K562 (cell line): ENCODE results near the gene HMBS. TPM values are rescaled to one million over a fixed set of nuclear protein-coding genes. Genes with fewer than 3 reads are reported as not detected.

Experiments
- C11orf30 ChIP-seq: fragments of 450-650 bp; IDR thresholded peaks from 2 replicates; pipeline ENCODE4 v1.6.1; 2016; ENCODE audit warnings: low read depth, mild to moderate bottlenecking
- COPS2 ChIP-seq: fragments of 450-650 bp; conservative IDR thresholded peaks from 2 replicates; pipeline ENCODE4 v1.6.1; 2016; ENCODE audit warnings: mild to moderate bottlenecking, moderate library complexity
- MBD2 ChIP-seq: sonication (generic); IDR thresholded peaks from 2 replicates; pipeline ENCODE4 v1.6.1; 2016; ENCODE audit warnings: low read depth, borderline replicate concordance
- NCOA2 ChIP-seq, 2 experiments: fragments of 450-650 bp; IDR thresholded peaks; 2 replicates each; pipeline ENCODE4 v1.6.1; 2018; ENCODE audit warnings: mild to moderate bottlenecking in 2 of 2, moderate library complexity in 1 of 2; ENCODE audit not compliant: partially characterized antibody in 2 of 2
- NEUROD1 ChIP-seq: fragments of 150-350 bp; IDR thresholded peaks from 2 replicates; pipeline ENCODE4 v1.6.1; 2014; ENCODE audit warnings: borderline replicate concordance, low read length, low read depth; ENCODE audit not compliant: partially characterized antibody
- PCBP1 ChIP-seq: fragments of 200-400 bp; formaldehyde crosslinking; IDR thresholded peaks from 2 replicates; pipeline ENCODE4 v1.6.1; 2018; ENCODE audit warnings: mild to moderate bottlenecking, low read depth, low read length; ENCODE audit not compliant: poor library complexity, severe bottlenecking
- POLR2AphosphoS2 ChIP-seq: IDR thresholded peaks from 2 replicates; pipeline ENCODE4 v1.6.1; 2012; ENCODE audit warnings: low read length, improper control_type of control experiment
- RBM14 ChIP-seq: fragments of 200-400 bp; formaldehyde crosslinking; IDR thresholded peaks from 2 replicates; pipeline ENCODE4 v1.6.1; 2018; ENCODE audit warnings: low read depth, mild to moderate bottlenecking, low read length, moderate library complexity, borderline replicate concordance; ENCODE audit not compliant: insufficient read depth
- SP2 ChIP-seq: IDR thresholded peaks from 2 replicates; pipeline ENCODE4 v1.6.1; 2011; ENCODE audit warnings: mild to moderate bottlenecking, low read depth, low read length, moderate library complexity; ENCODE audit not compliant: poor library complexity, severe bottlenecking; ENCODE audit errors: extremely low read depth
- ZNF3 ChIP-seq: fragments of 250-450 bp; sonication (Bioruptor Pico); IDR thresholded peaks from 2 replicates; pipeline ENCODE4 v1.5.0; 2021; ENCODE audit warnings: mild to moderate bottlenecking, moderate library complexity
- ZNF57 ChIP-seq: fragments of 450-650 bp; formaldehyde crosslinking; IDR thresholded peaks from 2 replicates; pipeline ENCODE4 v1.4.0; 2020; ENCODE audit warnings: mild to moderate bottlenecking, moderate library complexity
- ZNF785 ChIP-seq: fragments of 250-450 bp; sonication (Bioruptor Pico); IDR thresholded peaks from 2 replicates; pipeline ENCODE4 v1.4.0; 2020; ENCODE audit warnings: mild to moderate bottlenecking
- polyA plus RNA-seq, 8 experiments: library from polyadenylated mRNA; depleted of rRNA in 4 of 8; stranded (reverse) in 5 of 8; unstranded in 3 of 8; fragments of >200 nt; fragmentation: Nextera tagmentation in 2 of 8; fragmentation: Illumina TruSeq in 1 of 8; extraction: Ambion mirVana in 2 of 8; extraction: Trizol in 1 of 8; gene quantifications; 2 replicates each; pipeline versions ENCODE4 v1.2.1 to v1.2.3, GENCODE V29; 2011 to 2014; ENCODE audit warnings: inconsistent platforms in 1 of 8, missing spikeins in 1 of 8
- total RNA-seq, 7 experiments: library from RNA; depleted of rRNA in 6 of 7; stranded (reverse); fragments of >200 nt in 6 of 7; fragmentation: Illumina TruSeq in 2 of 7; extraction: Trizol in 2 of 7; gene quantifications; 2 replicates each; pipeline versions ENCODE4 v1.2.1 to v1.2.3, GENCODE V29; 2011 to 2021; ENCODE audit warnings: low replicate concordance in 1 of 7
- TF ChIP-seq, protein P1 (sequence below), 2 experiments: fragments of 450-650 bp; IDR thresholded peaks; 2 replicates each; pipeline ENCODE4 v1.6.1; 2016
- TF ChIP-seq, protein P2 (sequence below): fragments of 450-650 bp; formaldehyde crosslinking; IDR thresholded peaks from 2 replicates; pipeline ENCODE4 v1.4.0; 2020; ENCODE audit warnings: mild to moderate bottlenecking
- TF ChIP-seq, protein P3 (sequence below): fragments of 450-650 bp; IDR thresholded peaks from 2 replicates; pipeline ENCODE4 v1.7.1; 2018; ENCODE audit warnings: mild to moderate bottlenecking, low read depth; ENCODE audit not compliant: partially characterized antibody
- TF ChIP-seq, protein P4 (sequence below): fragments of 250-450 bp; sonication (Bioruptor Pico); IDR thresholded peaks from 2 replicates; pipeline ENCODE4 v1.5.0; 2021; ENCODE audit warnings: mild to moderate bottlenecking, borderline replicate concordance
- TF ChIP-seq, protein P5 (sequence below): fragments of 450-650 bp; IDR thresholded peaks from one replicate; pipeline ENCODE4 v1.6.1; 2018; ENCODE audit warnings: mild to moderate bottlenecking, moderate library complexity; ENCODE audit not compliant: partially characterized antibody

The HMBS gene
- total and polyA plus RNA-seq, 9 of the 15 experiments (the other 6 are each of a cell fraction or from before 2014, with no cell fraction given), result 56.9 to 385 (median 286) TPM

DNA sequence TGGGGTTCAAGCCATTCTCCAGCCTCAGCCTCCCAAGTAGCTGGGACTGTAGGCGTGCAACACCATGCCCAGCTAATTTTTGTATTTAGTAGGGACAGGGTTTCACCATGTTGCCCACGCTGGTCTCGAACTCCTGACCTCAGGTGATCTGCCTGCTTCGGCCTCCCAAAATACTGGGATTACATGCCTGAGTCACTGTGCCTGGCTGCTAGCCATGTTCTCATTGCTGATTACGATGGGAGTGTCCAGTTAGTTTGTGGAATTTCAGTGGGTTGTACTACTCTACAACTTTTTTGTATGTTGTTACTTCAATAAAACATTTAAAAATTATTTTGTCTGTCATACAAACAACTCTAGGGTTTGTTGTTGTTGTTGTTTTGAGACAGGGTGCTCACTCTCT lies 21.9 kb upstream of the HMBS start (continued):
- TF ChIP-seq, protein P1, sequence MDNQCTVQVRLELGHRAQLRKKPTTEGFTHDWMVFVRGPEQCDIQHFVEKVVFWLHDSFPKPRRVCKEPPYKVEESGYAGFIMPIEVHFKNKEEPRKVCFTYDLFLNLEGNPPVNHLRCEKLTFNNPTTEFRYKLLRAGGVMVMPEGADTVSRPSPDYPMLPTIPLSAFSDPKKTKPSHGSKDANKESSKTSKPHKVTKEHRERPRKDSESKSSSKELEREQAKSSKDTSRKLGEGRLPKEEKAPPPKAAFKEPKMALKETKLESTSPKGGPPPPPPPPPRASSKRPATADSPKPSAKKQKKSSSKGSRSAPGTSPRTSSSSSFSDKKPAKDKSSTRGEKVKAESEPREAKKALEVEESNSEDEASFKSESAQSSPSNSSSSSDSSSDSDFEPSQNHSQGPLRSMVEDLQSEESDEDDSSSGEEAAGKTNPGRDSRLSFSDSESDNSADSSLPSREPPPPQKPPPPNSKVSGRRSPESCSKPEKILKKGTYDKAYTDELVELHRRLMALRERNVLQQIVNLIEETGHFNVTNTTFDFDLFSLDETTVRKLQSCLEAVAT (IDR thresholded peaks at IDR 0.05), result no peak
- TF ChIP-seq COPS2, result no peak
- TF ChIP-seq SP2, result no peak
- TF ChIP-seq, protein P2, sequence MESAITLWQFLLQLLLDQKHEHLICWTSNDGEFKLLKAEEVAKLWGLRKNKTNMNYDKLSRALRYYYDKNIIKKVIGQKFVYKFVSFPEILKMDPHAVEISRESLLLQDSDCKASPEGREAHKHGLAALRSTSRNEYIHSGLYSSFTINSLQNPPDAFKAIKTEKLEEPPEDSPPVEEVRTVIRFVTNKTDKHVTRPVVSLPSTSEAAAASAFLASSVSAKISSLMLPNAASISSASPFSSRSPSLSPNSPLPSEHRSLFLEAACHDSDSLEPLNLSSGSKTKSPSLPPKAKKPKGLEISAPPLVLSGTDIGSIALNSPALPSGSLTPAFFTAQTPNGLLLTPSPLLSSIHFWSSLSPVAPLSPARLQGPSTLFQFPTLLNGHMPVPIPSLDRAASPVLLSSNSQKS (CRISPR knock-in tag), result no peak
- no peak for TF ChIP-seq MBD2
- no peak for TF ChIP-seq ZNF785 (CRISPR knock-in tag)
- TF ChIP-seq RBM14, result no peak
- TF ChIP-seq ZNF3, result no peak
- no peak for TF ChIP-seq NEUROD1
- no peak for TF ChIP-seq NCOA2 (IDR thresholded peaks at IDR 0.05; ENCODE audit: partially characterized antibody in 2 of 2)
- TF ChIP-seq, protein P3, sequence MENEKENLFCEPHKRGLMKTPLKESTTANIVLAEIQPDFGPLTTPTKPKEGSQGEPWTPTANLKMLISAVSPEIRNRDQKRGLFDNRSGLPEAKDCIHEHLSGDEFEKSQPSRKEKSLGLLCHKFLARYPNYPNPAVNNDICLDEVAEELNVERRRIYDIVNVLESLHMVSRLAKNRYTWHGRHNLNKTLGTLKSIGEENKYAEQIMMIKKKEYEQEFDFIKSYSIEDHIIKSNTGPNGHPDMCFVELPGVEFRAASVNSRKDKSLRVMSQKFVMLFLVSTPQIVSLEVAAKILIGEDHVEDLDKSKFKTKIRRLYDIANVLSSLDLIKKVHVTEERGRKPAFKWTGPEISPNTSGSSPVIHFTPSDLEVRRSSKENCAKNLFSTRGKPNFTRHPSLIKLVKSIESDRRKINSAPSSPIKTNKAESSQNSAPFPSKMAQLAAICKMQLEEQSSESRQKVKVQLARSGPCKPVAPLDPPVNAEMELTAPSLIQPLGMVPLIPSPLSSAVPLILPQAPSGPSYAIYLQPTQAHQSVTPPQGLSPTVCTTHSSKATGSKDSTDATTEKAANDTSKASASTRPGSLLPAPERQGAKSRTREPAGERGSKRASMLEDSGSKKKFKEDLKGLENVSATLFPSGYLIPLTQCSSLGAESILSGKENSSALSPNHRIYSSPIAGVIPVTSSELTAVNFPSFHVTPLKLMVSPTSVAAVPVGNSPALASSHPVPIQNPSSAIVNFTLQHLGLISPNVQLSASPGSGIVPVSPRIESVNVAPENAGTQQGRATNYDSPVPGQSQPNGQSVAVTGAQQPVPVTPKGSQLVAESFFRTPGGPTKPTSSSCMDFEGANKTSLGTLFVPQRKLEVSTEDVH, result no peak
- no peak for TF ChIP-seq PCBP1
- peak; percentile 94 for TF ChIP-seq C11orf30
- TF ChIP-seq, protein P4, sequence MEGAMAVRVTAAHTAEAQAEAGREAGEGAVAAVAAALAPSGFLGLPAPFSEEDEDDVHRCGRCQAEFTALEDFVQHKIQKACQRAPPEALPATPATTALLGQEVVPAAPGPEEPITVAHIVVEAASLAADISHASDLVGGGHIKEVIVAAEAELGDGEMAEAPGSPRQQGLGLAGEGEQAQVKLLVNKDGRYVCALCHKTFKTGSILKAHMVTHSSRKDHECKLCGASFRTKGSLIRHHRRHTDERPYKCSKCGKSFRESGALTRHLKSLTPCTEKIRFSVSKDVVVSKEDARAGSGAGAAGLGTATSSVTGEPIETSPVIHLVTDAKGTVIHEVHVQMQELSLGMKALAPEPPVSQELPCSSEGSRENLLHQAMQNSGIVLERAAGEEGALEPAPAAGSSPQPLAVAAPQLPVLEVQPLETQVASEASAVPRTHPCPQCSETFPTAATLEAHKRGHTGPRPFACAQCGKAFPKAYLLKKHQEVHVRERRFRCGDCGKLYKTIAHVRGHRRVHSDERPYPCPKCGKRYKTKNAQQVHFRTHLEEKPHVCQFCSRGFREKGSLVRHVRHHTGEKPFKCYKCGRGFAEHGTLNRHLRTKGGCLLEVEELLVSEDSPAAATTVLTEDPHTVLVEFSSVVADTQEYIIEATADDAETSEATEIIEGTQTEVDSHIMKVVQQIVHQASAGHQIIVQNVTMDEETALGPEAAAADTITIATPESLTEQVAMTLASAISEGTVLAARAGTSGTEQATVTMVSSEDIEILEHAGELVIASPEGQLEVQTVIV (CRISPR knock-in tag), result no peak
- no peak for TF ChIP-seq ZNF57
- TF ChIP-seq POLR2AphosphoS2, result no peak
- TF ChIP-seq, protein P5, sequence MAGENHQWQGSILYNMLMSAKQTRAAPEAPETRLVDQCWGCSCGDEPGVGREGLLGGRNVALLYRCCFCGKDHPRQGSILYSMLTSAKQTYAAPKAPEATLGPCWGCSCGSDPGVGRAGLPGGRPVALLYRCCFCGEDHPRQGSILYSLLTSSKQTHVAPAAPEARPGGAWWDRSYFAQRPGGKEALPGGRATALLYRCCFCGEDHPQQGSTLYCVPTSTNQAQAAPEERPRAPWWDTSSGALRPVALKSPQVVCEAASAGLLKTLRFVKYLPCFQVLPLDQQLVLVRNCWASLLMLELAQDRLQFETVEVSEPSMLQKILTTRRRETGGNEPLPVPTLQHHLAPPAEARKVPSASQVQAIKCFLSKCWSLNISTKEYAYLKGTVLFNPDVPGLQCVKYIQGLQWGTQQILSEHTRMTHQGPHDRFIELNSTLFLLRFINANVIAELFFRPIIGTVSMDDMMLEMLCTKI, result no peak
